A549 (cell line): Measurements from ENCODE around the gene MYLIP.

ENCODE experiments used
- CBX8 ChIP-seq: fragments of 200-600 bp; sonication (generic); IDR thresholded peaks from 2 replicates; pipeline ENCODE4 v1.6.1; 2016
- EP300 ChIP-seq, 2 experiments: fragments of >200 bp; sonication (Bioruptor Twin); formaldehyde crosslinking; IDR thresholded peaks; 2 replicates in 1 of 2; 3 replicates in 1 of 2; pipeline ENCODE4 v1.6.1; 2016 to 2017
- HOXA7 ChIP-seq: fragments of 250-450 bp; sonication (Bioruptor Pico); IDR thresholded peaks from 2 replicates; pipeline ENCODE4 v1.5.0; 2020; ENCODE audit warnings: mild to moderate bottlenecking, moderate library complexity
- MYC ChIP-seq: IDR thresholded peaks from 2 replicates; pipeline ENCODE4 v1.6.1; 2012; ENCODE audit warnings: mild to moderate bottlenecking, inconsistent platforms, low read length, improper control_type of control experiment, borderline replicate concordance
- TF ChIP-seq, protein P1 (sequence below): fragments of >200 bp; sonication (Bioruptor Twin); formaldehyde crosslinking; IDR thresholded peaks from 3 replicates; pipeline ENCODE4 v1.5.1; 2016
- TF ChIP-seq, protein P2 (sequence below): fragments of >200 bp; sonication (Bioruptor Twin); formaldehyde crosslinking; IDR thresholded peaks from 3 replicates; pipeline ENCODE4 v1.6.1; 2016

DNA sequence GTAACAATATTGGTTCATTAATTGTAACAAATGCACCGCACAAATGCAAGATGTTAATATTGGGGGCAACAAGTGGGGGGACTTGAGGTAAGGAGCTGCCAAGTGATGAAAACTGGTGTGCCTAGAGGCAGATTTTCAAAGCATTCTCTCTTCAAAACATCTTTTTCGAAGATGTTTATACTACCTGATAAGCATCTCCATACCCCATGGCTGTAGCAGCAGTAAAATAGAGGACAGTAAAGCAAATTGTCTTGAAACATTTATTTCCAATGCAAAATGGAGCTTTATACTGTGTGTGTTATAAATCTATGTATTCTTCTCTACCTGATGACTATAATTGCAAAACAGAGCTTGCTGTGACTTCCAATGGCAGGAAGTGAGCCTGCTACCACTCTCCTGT, 42.5 kb downstream of the MYLIP start:
- TF ChIP-seq, protein P1, sequence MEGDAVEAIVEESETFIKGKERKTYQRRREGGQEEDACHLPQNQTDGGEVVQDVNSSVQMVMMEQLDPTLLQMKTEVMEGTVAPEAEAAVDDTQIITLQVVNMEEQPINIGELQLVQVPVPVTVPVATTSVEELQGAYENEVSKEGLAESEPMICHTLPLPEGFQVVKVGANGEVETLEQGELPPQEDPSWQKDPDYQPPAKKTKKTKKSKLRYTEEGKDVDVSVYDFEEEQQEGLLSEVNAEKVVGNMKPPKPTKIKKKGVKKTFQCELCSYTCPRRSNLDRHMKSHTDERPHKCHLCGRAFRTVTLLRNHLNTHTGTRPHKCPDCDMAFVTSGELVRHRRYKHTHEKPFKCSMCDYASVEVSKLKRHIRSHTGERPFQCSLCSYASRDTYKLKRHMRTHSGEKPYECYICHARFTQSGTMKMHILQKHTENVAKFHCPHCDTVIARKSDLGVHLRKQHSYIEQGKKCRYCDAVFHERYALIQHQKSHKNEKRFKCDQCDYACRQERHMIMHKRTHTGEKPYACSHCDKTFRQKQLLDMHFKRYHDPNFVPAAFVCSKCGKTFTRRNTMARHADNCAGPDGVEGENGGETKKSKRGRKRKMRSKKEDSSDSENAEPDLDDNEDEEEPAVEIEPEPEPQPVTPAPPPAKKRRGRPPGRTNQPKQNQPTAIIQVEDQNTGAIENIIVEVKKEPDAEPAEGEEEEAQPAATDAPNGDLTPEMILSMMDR = no peak
- no peak for TF ChIP-seq EP300 (IDR thresholded peaks at IDR 0.05)
- no peak for TF ChIP-seq MYC
- TF ChIP-seq HOXA7 = no peak
- no peak for TF ChIP-seq CBX8
- TF ChIP-seq, protein P2, sequence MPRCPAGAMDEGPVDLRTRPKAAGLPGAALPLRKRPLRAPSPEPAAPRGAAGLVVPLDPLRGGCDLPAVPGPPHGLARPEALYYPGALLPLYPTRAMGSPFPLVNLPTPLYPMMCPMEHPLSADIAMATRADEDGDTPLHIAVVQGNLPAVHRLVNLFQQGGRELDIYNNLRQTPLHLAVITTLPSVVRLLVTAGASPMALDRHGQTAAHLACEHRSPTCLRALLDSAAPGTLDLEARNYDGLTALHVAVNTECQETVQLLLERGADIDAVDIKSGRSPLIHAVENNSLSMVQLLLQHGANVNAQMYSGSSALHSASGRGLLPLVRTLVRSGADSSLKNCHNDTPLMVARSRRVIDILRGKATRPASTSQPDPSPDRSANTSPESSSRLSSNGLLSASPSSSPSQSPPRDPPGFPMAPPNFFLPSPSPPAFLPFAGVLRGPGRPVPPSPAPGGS = no peak
